ENCODE results near the gene CMC2. TPM values are rescaled to one million over a fixed set of nuclear protein-coding genes. Genes with fewer than 3 reads are reported as not detected.
A peak's percentile ranks its signal among the peaks of the same experiment; 100 is the strongest.

CMC2 gene
- total and polyA plus RNA-seq, 9 donors = 19.1 to 41.1 (median 25.9) TPM

DNA sequence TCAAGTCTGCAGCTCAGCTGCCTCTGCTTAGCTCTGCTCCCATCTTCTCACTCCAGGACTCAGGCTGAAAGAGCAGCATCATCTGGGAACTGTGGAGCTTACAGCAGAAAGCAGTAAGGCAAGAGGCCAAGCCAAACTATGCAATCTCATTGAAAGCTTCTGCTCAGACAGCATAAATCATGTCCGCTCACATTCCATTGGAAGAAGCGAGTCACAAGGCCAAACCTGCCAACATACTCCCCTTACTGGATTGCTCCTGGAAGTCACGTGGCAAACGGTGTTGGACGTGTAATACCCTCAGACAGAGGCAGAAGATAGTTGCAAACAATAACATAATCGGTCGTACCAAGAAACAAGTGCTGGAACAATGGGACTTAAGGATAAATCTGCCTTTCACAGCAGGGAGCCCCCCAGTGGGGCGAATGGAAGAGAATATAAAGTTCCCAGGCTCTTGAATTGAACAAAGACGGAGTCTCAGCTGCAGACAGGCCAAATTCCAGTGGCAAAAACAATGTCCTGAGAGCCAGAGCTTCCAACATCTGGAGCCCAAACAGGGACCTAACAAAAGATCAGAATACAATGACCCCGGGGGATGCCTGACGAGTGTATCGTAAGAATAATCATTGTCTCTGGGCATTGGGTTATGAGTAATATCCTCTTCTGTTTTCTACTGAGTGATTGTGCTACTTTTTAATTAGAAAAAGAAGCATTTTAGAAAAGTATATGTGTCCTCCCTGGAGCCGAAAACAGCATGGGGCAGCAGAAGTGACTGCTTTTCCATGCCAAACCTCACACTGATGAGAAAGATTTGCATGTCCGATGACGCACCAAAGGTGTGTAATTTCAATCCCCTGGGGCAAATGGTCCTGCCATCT is 68.4 kb downstream of the CMC2 start:
- Histone ChIP-seq H3K36me3 (no peaks in the 10 kb centered on the region), H3K4me3 (no peak overlapping the region), H3K27ac (no peak overlapping the region), H3K9me3 (no peaks in the 10 kb centered on the region), H3K27me3 (no peaks in the 10 kb centered on the region), H3K4me1 (ENCODE audit: insufficient read depth) (peaks cover 6% of the 10 kb centered on the region)
- peak; percentile 34 to 64 (median 55) for DNase-seq
- WGBS, 3 donors = 20 to 25% (median 24%) methylated on average over 15 of the region's 15 CpGs
- TF ChIP-seq POLR2A (IDR thresholded peaks at IDR 0.05) (no peak), EP300 (IDR thresholded peaks at IDR 0.05) (no peak), CTCF (IDR thresholded peaks at IDR 0.05) (no peak)
- intact Hi-C loops (cut with DNase I) = no loop called here

- 54 to 67% (median 64%) methylated on average over 2 of the region's 2 CpGs for WGBS, 3 donors
- no peak overlapping the region for H3K27ac ChIP-seq
- DNase-seq = no peak
- intact Hi-C loops (cut with DNase I) = no loop called here
- no peak overlapping the region for H3K4me3 ChIP-seq
- no peaks in the 10 kb centered on the region for H3K9me3 ChIP-seq
- no peaks in the 10 kb centered on the region for H3K27me3 ChIP-seq
- H3K4me1 ChIP-seq (ENCODE audit: insufficient read depth) = peaks cover 10% of the 10 kb centered on the region
- TF ChIP-seq CTCF (IDR thresholded peaks at IDR 0.05) = no peak
- TF ChIP-seq POLR2A (IDR thresholded peaks at IDR 0.05) = no peak
- TF ChIP-seq EP300 (IDR thresholded peaks at IDR 0.05) = no peak
- H3K36me3 ChIP-seq = no peaks in the 10 kb centered on the region
Measured at GRCh38 chr16:80936410-80936809, 70.3 kb downstream of the CMC2 start.

DNA sequence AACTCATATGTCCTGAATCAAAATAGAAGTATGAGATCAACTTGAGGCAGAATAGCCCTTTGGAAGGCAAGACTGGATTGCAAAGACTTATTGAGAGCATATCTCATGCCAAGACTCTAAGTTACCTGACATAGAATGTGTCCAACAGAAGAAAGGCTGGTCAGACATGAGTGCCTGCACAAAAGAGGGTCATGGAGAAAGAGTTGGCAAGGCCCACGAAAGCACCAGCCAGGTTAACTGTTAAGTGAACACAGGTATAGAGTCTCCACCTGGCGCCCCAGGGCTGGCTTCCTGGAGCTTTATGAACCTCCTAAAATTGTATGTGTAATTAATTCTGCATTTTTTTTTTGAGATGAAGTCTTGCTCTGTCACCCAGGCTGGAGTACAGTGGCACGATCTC is 71.0 kb downstream of the CMC2 start:
- WGBS, 3 donors = 94 to 95% (median 95%) methylated on average over 3 of the region's 3 CpGs
- intact Hi-C loops (cut with DNase I) = no loop called here

GRCh38 chr16:80932708-80933095 is 74.0 kb downstream of the CMC2 start:
- peak overlapping the region in 1 of 2 donors; percentile 60 for H3K27ac ChIP-seq
- no peaks in the 10 kb centered on the region for H3K9me3 ChIP-seq
- no peaks in the 10 kb centered on the region for H3K27me3 ChIP-seq
- intact Hi-C loops (cut with DNase I) = no loop called here
- DNase-seq = peak; percentile 20 to 65 (median 40)
- H3K4me3 ChIP-seq = peak overlapping the region; percentile 12
- no peaks in the 10 kb centered on the region for H3K36me3 ChIP-seq
- 19 to 46% (median 39%) methylated on average over 20 of the region's 20 CpGs for WGBS, 3 donors
- TF ChIP-seq POLR2A (IDR thresholded peaks at IDR 0.05) (no peak), EP300 (IDR thresholded peaks at IDR 0.05) (no peak), CTCF (IDR thresholded peaks at IDR 0.05) (no peak)
- H3K4me1 ChIP-seq (ENCODE audit: insufficient read depth) = peaks cover 6% of the 10 kb centered on the region

More for the DNA sequence above, 71.0 kb downstream of the CMC2 start:
- H3K4me1 ChIP-seq (ENCODE audit: insufficient read depth) = peaks cover 10% of the 10 kb centered on the region
- TF ChIP-seq POLR2A (IDR thresholded peaks at IDR 0.05) (no peak), CTCF (IDR thresholded peaks at IDR 0.05) (no peak), EP300 (IDR thresholded peaks at IDR 0.05) (no peak)
- H3K9me3 ChIP-seq = no peaks in the 10 kb centered on the region
- no peak overlapping the region for H3K27ac ChIP-seq
- H3K4me3 ChIP-seq = no peak overlapping the region
- no peak for DNase-seq
- no peaks in the 10 kb centered on the region for H3K27me3 ChIP-seq
- H3K36me3 ChIP-seq = no peaks in the 10 kb centered on the region

Data from ovary (tissue), 9 donors.